GM19397 (cell line): ENCODE results near the gene CD226.
"Not testable (repeated sequence)": the region's sequence is repeated elsewhere in the genome, so short reads cannot be mapped to it uniquely, and the experiment has no call there.

ENCODE experiments used
- ATAC-seq: cut with Tn5 transposase; IDR thresholded peaks from one replicate; pipeline ENCODE4 v1.9.1; 2021; ENCODE audit warnings: mild to moderate bottlenecking, moderate library complexity; ENCODE audit not compliant: unreplicated experiment

The CD226 gene

DNA sequence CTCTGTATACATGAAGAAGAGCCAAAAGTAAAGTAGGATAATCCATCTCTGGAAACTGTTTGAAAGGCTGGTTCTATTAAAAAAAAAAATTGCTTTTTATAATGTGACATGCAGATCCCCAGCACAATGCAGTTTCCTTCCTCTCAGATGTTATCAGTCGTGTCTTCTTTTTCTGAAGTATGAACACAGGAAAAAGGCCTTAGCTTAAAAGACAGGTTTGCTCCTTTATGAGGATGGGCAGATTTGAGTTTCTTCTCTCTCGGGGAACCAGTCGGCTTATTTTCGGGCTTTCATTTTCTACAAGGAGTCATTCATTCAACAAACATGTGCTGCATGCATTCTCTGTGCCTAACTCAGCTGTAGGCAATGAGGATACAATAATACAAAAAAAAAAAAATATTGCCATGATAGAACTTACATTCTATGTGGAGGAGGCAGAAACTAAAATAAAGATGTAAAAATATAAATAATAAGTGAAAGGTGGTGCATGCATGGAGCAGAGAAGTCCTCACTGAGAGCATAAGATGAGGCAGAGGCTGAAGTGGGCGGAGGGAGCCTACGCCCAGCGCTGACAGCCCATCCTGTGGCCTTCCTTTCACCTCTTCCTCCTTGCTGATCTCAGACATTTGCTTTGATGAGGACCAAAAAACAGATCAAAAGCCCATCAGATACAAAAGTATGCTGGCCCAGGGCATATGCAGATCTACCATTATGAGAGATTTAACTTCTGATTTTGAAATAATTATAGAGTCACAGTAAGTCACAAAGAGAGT is at the start of gene CD226:
Gene CD226, minus strand, starts transcription at position 513 of the 773 bp plus-strand sequence. Its CDS starts 467 bp downstream, at position 46.
- ATAC-seq: peak; percentile 30

DNA sequence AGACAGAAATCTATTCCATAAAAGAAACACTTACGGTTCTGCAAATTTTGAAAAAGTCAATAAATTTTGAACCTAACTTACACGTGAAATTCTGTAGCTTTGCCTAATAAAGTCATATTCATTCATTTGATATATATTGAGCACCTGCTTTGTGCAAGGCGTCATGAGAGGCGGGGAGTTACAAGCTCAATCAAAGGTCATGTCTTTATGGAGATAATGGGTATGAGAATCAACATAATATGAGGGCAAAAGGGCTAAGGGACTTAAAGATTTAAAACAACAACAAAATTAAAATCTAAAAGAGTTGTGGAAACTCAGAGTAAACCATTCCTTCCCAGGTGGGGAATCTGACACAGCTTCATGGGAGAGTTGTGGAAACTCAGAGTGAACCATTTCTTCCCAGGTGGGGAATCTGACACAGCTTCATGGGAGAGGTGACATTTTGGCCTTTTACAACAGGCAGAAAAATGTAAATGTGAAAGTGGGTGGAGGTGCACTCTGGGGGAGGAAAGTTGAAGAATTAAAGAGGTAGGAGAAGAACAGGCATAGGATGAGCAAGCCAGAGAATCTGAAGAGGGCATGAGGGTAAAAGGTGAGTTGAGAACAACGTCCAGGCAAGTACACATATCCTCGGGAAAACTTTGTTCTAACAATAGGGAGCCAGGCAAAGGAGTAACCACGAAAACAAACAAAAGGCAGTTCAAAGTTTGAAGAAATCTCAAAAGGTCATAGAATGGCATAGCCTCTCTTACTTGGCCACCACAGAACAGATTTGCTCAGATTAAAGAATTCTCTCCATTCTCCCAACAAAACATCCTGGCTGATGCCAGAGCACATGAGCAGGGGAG is 49.5 kb upstream of the CD226 start:
- no peak for ATAC-seq

DNA sequence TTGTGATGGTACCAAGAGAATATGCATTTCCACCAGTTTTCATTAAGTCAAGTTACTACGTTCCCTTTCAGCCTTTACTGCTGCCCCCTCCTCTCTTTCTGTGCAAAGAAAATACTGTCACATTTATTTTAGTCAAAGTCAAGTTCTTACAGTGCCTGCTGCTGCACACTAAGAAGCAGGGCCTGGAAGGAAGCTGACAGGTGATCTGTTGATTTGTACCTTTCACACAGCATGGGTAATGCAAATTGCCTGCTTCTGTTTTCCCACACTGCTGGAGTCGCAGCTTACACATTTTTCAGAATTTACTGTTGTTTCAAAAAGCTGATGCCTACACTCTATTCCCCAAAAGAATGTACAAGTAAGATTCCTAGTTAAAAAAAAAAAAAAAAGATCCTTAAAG is 48.7 kb upstream of the CD226 start:
- ATAC-seq: no peak

DNA sequence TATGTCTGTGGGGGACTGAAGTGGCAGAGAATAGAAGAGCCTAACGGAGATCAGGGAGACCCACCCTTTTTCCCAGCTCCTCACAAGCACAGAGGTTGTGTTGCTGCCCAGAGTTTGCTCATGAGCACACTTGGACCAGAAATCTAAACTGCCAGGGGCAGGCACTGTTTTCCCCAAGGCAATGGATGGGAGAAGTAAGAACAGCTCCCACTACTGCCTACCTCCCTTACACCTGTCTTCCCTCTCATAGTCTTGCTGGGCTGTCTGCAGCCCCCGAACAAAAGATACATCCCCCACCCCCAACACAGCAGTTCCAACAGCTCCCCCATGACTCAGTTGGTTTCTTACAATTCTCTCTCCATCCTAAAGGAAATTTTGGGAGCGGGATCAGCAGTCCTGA is 48.1 kb upstream of the CD226 start:
- ATAC-seq: no peak

DNA sequence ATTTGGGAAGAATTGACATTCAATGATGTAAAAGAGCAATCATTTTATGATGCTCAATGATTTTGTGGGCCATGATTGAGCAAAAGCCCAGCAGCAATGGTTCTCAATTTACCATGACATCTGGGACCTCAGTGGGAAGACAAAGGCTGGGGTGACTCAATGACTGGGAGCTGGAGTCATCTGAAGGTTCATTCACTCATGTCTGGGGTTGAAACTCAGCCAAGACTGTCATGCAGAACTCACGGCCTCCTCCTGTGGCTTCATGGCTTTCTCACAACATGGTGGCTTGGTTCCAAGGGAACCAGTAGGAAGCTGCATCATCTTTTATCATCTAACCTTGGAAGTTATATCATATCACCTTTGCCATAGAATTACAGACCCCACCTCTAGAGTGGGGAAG is 45.1 kb upstream of the CD226 start:
- ATAC-seq: no peak

DNA sequence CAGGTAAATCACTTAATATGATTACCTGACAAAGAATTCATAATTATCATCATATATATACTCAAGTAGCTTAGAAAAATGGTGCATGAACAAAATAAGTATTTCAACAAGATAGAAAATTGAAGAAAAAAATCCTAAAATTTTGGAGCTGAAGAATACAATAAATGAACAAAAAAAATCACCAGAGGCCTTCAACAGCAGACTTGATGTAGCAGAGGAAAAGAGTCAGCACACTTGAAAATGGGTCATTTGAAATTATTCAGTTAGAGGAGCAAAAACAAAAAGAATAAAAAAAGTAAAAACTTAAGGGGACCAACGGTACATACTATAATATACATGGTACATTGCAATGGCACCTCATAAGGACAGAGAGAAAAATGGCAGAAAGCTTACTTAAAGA is 40.2 kb upstream of the CD226 start:
- ATAC-seq: no peak

DNA sequence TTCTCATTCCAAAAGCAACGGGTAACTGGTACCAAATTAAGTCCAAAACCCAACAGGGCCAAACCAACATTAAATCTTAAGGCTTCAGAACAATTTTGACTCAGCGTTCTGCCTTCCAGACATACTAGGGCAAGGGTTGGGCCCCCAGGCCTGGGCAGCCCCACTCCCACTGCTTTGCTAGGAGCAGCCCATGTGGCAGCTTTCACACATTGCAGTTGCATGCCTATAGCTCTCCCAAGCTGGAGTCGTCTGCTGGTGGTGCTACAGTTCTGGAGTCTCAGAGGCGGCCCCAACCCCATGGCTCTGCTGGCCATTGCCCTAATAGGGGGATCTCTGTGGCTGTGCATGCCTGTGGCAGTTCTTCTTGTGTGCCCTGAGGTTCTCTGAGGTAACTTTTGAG is 37.6 kb upstream of the CD226 start:
- no peak for ATAC-seq

DNA sequence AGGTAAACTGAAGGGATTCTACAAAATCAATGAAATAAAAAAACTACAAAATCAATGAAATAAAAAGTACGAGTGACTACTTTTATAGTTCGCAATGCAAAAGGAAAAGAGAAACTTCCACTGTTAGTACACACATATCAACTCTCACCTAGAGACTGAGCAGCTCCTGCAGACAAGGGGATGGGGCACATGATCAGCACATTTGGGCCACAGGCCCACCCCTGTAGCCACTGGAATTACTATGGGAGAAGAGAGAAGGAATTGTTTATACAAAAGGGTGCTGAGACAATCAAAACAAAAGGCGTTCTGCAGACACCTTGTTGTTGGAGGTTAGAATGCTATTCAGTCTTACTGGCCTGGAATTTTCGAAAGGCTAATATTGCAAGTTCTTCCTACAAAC is 34.7 kb upstream of the CD226 start:
- no peak for ATAC-seq

DNA sequence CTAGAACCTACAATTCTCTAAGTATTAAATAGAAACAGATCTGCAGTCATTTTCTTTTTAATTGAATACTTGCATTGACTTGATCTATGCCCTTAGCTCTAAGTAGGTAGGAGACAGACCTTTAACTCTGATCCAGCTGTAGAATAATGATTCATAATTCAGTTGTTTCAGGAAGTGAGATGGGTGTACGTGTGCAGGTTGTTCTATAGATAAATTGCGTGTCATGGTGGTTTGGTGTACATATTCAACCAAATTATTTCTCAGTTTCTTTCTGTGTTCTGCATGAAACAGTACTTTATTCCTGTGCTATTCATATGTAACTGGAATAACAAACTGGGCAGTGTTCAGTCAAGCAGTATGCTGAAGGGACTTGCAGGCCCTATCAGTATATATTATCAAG is 34.3 kb upstream of the CD226 start:
- no peak for ATAC-seq

DNA sequence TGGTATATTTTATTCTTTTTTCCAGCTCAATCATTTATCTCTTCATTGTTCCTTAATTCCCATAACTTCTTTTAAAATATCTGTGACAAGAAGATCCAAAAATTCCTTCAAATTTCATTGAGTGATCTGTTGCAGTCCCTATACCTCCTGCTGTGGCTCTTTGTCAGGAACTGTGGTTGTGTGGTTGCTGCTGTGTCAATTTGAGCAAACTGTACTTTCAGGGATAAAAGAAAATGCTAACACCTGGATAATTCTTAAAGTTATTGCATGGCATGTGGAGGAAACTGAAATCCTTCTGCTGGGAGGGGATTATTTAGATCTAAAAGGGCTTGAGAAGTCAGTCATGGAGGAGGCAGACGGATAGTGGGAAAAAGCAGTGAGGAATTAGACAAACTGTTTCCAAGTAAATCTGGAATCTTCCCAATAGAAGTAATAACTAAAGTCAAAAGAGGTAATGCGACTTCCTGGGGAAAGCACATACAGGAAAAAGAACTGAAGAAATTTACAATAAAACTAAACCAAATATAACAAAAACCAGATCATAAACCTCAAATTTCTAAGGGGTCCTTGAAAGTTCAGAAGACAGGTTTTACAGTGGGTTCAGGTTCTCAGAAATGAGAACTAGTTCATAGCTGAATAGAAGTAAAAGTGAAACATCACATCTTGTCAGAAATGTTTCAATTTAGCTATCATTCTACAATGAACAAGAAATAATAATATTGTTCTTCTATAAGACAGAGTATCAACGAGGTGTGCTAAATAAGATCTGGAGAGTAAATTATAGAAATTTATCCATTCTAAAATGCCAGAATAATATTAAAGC is 33.5 kb upstream of the CD226 start:
- ATAC-seq: no peak

DNA sequence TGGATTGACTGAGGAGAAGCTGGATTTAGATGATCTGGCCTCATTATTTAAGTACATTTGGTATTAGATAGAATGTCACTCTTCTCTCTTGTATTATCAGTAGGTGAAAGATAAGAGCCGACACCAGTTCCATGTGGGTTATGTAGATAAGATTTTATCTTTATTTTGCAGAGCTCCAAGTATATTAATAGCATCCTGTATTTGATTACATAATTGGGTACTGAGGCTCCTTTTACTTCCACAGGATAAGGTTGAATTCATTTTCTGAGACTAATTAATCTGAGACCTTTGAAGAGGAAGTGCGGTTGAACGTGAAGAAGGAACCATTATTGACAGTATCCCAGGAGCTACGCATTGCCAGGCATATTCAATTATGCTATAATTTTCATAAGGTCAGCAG is 32.8 kb upstream of the CD226 start:
- ATAC-seq: no peak

DNA sequence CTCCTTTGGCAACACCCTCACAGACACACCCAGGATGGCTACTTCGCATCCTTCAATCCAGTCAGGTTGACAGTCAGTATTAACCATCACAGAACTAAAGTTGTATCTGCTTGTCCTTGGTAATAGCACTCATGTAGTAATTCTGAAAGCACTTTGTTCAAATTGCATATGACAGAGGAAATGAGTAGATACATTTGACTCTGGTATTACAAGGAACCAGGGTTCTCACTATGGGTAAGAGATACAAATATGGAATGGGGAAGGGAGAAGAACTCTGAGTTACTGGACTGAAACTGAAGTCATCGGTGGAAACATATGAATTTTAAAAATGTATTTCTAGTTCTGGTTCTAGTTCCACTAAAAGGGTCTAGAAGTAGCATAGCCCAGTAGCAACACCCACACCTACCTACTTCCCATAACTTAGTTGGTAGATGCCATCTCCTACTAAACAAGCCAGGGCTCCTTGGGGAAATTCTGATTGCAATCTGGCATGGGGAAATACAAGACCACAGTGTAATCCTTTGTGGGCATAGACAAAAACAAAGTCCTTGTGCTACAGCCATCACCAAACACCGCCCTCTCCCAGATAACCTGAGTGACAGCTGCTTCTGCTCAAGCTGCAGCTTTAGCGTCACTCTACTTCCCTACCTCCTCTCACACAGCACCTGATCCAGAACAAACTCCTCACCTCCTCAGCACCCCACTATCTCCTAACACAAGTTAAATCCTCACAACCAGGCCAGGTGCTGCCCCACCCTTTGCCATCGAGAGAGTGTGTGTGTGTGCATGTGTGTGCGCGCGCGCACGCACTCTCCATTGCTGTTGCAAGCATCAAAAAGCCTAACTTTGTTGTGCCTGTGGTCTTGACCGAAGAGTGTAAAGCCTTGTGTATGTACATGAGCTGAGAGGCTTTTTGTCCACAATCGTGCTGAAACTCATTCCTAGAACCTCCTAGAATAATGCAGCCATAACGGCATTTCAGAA is 31.4 kb upstream of the CD226 start:
- no peak for ATAC-seq

DNA sequence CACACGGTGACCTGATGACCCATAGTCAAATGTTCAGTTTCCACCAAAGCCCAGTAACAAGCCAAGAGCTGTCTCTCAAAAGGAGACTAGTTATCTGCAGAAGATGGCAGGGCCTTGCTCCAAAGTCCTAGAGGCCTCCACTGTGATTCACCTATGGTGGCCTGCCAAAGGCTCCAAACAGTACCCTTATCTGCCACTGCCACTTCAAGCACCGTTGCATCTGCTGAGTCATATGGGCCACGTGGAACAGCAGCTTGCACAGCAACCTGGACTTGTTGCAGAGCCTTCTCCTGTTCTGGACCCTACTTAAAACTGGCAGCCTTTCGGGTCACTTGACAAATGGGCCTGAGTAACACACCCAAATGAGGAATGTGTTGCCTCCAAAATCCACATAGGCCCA is 27.6 kb upstream of the CD226 start:
- ATAC-seq: not testable (repeated sequence)

DNA sequence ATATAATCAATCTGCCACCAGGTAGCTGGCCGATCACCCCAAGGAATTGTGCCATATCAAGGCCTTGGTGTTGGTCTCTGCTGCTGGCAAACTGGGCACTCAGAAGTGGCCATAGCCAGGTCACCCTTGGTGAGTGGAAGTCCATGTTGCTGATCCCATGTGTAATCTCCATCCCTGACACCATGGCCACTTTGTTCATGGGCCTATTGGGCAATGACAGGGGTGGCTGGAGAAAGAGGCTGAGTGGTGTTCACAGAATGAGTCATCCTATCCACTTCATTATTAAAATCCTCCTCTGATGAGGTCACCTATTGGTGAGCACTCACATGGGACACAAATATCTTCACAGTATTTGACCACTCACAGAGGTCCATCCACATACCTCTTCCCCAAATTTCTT is 26.7 kb upstream of the CD226 start:
- ATAC-seq: no peak

DNA sequence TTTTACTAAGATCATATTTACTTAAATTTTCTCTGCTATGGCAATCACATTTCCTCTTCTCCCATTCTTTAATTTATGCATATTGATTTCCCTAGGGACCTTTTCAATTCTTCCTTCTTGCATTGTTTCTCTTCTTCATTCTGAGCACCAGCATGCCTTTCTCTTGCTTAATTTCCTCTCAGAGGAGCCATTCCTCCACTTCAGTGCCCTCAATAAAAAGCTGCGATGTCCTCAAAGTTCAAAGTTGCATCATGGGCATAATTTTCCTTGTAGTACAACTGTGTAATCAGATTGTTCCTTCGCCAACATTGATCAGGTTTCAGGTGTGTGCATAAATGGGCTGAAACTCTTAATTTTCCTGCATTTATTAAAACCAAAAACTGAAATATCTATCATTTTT is 21.8 kb upstream of the CD226 start:
- no peak for ATAC-seq

DNA sequence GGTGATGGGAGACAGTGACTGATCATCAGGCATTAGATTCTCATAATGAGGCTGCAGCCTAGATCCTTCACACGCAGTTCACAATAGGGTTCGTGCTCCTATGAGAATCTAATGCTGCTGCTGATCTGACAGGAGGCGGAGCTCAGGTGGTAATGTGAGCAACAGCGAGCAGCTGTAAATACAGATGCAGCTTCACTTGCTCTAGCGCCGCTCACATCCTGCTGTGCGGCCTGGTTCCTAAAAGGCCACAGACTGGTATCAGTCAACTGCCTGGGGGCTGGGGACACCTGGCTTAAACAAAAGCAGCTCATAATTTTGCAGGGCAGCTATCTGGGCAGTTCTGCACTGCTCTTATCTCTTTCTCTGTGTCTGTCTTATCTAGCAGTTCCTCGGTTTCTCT is 20.4 kb upstream of the CD226 start:
- no peak for ATAC-seq

DNA sequence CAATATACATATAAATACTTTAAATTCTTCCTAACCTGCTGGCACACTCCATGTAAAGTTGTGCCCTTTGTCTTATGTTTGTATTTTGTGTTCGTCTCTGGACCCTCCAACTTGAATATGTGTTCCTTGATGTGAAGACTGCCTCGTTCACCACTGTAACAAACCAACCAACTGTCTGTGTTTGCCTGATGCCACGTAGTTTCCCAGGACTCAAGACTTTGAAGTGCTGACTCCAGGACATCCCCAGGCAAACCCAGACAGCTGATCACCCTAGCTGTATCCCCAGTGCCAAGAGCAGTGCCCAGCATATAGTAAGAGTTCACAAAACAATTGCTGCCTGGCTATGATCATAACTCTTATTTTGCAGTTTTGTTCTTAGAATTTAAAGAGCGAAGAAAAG is 15.5 kb upstream of the CD226 start:
- ATAC-seq: no peak

DNA sequence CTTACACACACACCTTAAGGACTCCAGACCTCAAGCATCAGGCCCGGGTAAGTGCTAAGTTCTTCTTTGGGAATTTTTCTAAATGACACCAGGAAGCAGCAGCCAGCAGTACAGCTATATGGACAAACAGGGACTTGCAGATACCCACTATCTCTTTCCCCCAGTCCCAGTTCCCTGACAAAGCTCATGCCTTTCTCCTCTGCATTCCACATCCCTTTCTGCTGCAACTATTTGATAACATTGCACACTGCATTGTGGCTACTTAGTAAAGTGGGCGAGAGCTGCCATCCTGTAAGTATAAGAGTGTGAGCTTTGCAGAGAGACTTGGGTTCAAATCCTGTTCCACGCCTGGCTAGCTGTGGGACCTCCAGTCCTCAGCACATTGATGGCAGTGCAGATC is 14.0 kb upstream of the CD226 start:
- ATAC-seq: no peak

DNA sequence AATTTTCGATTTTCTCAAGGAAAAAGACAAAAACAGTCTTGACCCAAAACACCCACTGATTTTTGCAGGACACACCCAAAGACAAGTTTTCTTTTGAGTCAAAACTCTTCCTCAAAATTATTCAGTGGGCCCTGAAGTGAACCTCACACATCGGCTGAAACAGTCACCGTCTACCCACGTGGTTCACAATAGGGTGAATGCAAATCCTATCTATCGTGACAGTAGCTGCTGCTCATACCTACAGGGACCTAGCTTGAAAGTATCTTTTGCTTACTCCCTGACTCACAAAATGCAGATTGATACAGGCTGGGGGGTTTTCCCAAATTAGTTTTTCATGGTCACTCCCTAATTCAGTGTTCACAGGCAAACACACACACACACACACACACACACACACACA is 10.7 kb upstream of the CD226 start:
- ATAC-seq: peak; percentile 47

DNA sequence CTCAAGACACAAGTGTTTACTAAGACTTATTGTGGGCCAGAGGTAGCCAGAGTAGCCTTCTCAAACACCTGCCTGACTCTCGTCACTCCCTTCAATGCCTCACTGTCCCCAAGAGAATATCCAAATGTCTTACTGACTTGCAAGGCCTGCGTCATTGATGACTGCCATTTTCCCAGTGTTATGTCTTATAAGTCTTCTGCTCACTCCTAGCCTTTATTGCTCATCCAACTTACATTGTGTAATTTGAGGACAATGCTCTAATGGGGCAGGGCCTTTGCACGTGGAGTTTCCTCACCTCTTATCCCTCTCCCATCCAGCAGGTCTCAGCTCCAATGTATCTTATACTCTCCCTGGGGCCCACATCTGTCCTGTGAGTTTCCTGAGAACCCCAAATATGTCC is 10.1 kb upstream of the CD226 start:
- ATAC-seq: no peak
